ENCODE measurements around the gene SLC43A2. TPM values are rescaled to one million over a fixed set of nuclear protein-coding genes. Genes with fewer than 3 reads are reported as not detected.
"Not testable (repeated sequence)": the region's sequence is repeated elsewhere in the genome, so short reads cannot be mapped to it uniquely, and the experiment has no call there.

The SLC43A2 gene
- total RNA-seq, 2 donors from 2014 or later = 21.1 to 21.9 TPM

- TF ChIP-seq, protein P1, sequence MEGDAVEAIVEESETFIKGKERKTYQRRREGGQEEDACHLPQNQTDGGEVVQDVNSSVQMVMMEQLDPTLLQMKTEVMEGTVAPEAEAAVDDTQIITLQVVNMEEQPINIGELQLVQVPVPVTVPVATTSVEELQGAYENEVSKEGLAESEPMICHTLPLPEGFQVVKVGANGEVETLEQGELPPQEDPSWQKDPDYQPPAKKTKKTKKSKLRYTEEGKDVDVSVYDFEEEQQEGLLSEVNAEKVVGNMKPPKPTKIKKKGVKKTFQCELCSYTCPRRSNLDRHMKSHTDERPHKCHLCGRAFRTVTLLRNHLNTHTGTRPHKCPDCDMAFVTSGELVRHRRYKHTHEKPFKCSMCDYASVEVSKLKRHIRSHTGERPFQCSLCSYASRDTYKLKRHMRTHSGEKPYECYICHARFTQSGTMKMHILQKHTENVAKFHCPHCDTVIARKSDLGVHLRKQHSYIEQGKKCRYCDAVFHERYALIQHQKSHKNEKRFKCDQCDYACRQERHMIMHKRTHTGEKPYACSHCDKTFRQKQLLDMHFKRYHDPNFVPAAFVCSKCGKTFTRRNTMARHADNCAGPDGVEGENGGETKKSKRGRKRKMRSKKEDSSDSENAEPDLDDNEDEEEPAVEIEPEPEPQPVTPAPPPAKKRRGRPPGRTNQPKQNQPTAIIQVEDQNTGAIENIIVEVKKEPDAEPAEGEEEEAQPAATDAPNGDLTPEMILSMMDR (IDR thresholded peaks at IDR 0.05) = no peak
- Histone ChIP-seq H3K27ac (no peak overlapping the region), H3K4me1 (ENCODE audit: control insufficient read depth in 1 of 2, low read depth in 2 of 2) (peaks cover 5 to 16% of the 10 kb centered on the region in 2 donors), H3K4me3 (no peak overlapping the region), H3K27me3 (replicated peaks; ENCODE audit: insufficient read depth) (no peaks in the 10 kb centered on the region), H3K9me3 (no peaks in the 10 kb centered on the region), H3K36me3 (no peaks in the 10 kb centered on the region)
- ATAC-seq (ENCODE audit: insufficient number of reproducible peaks, low FRiP score, low read depth) = no peak
- no peak for DNase-seq (ENCODE audit: low spot score)
Observed at GRCh38 chr17:1565877-1566276, 62.8 kb downstream of the SLC43A2 start.

GRCh38 chr17:1563786-1564613 lies 64.6 kb downstream of the SLC43A2 start:
- Histone ChIP-seq H3K27me3 (replicated peaks; ENCODE audit: insufficient read depth) (no peaks in the 10 kb centered on the region), H3K27ac (no peak overlapping the region), H3K4me1 (ENCODE audit: control insufficient read depth in 1 of 2, low read depth in 2 of 2) (peaks cover 5 to 27% of the 10 kb centered on the region in 2 donors), H3K9me3 (no peaks in the 10 kb centered on the region), H3K4me3 (no peak overlapping the region), H3K36me3 (no peaks in the 10 kb centered on the region)
- no peak for ATAC-seq (ENCODE audit: insufficient number of reproducible peaks, low FRiP score, low read depth)
- TF ChIP-seq, protein P1 (IDR thresholded peaks at IDR 0.05) = no peak
- DNase-seq (ENCODE audit: low spot score) = no peak

GRCh38 chr17:1563471-1563785 lies 65.2 kb downstream of the SLC43A2 start:
- not testable (repeated sequence) for H3K9me3 ChIP-seq; H3K27ac ChIP-seq; H3K4me3 ChIP-seq; DNase-seq (ENCODE audit: low spot score); H3K36me3 ChIP-seq; ATAC-seq (ENCODE audit: insufficient number of reproducible peaks, low FRiP score, low read depth); H3K27me3 ChIP-seq (replicated peaks; ENCODE audit: insufficient read depth)
- H3K4me1 ChIP-seq (ENCODE audit: control insufficient read depth in 1 of 2, low read depth in 2 of 2) = peaks cover 5 to 27% of the 10 kb centered on the region in 2 donors

DNA sequence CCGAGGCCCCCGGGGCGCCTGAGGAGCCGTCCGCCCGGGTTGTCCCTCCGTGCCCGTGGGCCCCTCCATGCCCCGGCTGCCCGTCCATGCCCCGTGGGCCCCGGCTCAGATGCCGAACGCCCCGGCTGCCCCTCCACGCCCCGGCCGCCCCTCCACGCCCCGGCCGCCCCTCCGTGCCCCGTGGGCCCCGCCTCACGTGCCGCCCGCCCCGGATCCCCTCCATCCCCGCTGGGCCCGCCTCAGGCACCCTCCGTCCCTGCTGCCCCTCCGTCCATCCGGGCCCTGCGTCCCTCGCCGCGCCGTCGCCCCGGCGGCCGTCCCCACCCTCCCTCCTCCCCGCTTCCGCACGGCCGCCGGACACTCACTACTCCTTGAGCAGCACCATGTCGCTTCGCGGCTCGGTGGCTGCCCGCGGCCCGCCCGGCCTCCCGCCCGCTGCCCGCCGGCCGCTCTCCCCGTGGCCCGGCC lies 66.4 kb downstream of the SLC43A2 start:
- ATAC-seq (ENCODE audit: insufficient number of reproducible peaks, low FRiP score, low read depth) (peak; percentile 17), DNase-seq (ENCODE audit: low spot score) (no peak)
- Histone ChIP-seq H3K4me3 (peak overlapping the region; percentile 83), H3K9me3 (no peaks in the 10 kb centered on the region), H3K27ac (peak overlapping the region; percentile 79), H3K27me3 (replicated peaks; ENCODE audit: insufficient read depth) (no peaks in the 10 kb centered on the region), H3K4me1 (ENCODE audit: control insufficient read depth in 1 of 2, low read depth in 2 of 2) (peaks cover 5 to 27% of the 10 kb centered on the region in 2 donors), H3K36me3 (no peaks in the 10 kb centered on the region)
- TF ChIP-seq, protein P1 (IDR thresholded peaks at IDR 0.05) = peak; percentile 7

- DNase-seq (ENCODE audit: low spot score) (no peak), ATAC-seq (ENCODE audit: insufficient number of reproducible peaks, low FRiP score, low read depth) (no peak)
- Histone ChIP-seq H3K9me3 (no peaks in the 10 kb centered on the region), H3K36me3 (no peaks in the 10 kb centered on the region), H3K4me1 (ENCODE audit: control insufficient read depth in 1 of 2, low read depth in 2 of 2) (peaks cover 5 to 27% of the 10 kb centered on the region in 2 donors), H3K27ac (peak overlapping the region; percentile 79), H3K4me3 (peak overlapping the region; percentile 83), H3K27me3 (replicated peaks; ENCODE audit: insufficient read depth) (no peaks in the 10 kb centered on the region)
- TF ChIP-seq, protein P1 (IDR thresholded peaks at IDR 0.05) = peak; percentile 34
Observed at GRCh38 chr17:1561420-1562175, 67.0 kb downstream of the SLC43A2 start.
